ENCODE measurements around the gene ALK.

Gene ALK

DNA sequence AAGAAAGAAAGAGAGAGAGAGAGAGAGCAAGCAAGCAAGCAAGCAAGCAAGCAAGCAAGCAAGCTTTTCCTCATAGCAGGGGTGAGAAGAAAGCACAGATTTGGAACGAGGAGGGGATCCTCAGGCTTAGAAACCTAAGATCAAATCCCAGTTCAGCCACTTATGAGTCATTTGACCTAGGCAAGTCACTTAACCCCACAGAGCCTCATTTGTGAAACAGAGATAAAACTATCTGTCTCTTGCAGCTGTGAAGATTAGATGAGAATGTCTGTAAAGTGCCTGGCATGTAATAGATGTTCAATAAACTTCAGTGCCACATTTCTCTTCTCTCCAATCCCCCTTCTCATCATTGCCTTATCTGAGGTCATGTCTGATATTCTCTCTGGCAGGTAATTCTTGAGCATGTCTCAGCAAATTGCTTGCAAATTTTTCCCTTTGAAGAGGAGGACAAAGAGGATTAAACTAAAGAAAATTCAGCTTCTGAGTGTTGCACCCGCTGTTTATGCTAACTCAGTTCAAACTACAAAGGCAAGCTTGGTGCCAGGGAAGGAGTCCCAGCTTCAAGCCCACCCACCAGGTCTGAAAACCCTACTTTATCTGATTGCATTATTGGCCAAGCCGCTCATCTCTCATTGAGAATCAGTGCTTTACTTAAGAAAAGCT is 20.3 kb downstream of the ALK start:
- DNase-seq, result no peak

DNA sequence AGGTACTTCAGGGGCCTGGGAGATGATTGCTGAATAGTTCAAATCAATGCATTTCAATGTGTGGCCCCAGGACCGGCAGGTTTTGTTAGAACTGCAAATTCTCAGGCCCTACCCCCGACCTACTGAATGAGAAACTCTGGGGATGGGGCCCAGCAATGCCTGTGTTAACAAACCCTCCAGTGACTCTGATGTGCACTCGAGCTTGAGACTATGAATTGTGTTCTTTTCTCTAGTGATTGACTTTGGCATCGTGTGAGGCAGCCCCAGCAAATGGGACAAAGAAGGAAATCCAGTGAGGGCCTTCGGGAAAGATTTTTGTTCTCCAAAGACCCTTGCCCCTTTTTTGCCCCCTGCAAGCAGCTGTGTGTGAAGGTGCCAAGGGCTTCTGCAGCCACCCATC is 22.4 kb downstream of the ALK start:
- DNase-seq, result no peak

GRCh38 chr2:29894822-29895614 is 26.4 kb downstream of the ALK start:
- no peak for DNase-seq

- no peak for DNase-seq
Measured at GRCh38 chr2:29892585-29893259, 28.7 kb downstream of the ALK start.

- DNase-seq, result no peak
Measured at GRCh38 chr2:29881089-29881730, 40.2 kb downstream of the ALK start.

- DNase-seq, result no peak
Measured at GRCh38 chr2:29880084-29880483, 41.3 kb downstream of the ALK start.

GRCh38 chr2:29879456-29879855 is 41.9 kb downstream of the ALK start:
- DNase-seq, result no peak

GRCh38 chr2:29878898-29879297 is 42.5 kb downstream of the ALK start:
- no peak for DNase-seq

DNA sequence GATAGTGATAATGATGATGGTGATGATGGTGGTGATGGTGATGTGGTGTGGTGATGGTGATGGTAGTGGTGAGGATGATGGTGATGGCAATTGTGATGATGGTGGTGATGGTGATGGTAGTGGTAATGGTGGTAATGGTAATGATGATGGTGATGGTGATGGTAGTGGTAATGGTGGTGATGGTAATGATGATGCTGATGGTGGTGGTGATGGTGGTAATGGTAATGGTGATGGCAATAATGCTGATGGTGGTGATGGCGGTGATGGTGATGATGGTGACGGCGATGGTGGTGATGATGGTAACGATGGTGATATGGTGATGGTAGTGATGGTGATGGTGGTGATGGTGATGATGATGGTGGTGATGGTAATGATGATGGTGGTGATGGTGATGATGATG is 45.0 kb downstream of the ALK start:
- DNase-seq, result no peak

- DNase-seq, result no peak
Measured at GRCh38 chr2:29874745-29875144, 46.6 kb downstream of the ALK start.

- DNase-seq, result no peak
Measured at GRCh38 chr2:29872870-29873269, 48.5 kb downstream of the ALK start.

GRCh38 chr2:29871541-29871940 is 49.8 kb downstream of the ALK start:
- no peak for DNase-seq

GRCh38 chr2:29865512-29865911 is 55.9 kb downstream of the ALK start:
- no peak for DNase-seq

DNA sequence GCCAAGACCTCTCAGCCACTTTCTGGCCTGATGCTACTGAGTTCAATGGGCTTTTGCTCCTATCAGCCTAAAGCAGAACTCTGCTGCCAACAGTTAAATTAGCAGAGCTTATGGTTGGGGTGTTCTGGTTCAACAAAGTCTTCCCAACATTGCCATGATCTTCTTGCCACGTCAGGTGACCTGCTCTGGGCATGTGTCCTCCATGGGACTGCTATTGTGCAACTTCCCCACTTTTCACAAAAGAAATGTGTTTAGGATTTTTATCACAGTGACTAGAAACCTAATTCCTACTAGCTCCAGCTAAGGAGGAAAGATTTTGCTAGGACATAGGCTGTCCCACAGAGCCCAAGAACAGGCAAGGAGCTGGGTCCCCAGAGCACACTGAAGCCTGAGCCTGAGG is 56.4 kb downstream of the ALK start:
- DNase-seq, result no peak

- no peak for DNase-seq
Measured at GRCh38 chr2:29855924-29856639, 65.3 kb downstream of the ALK start.

DNA sequence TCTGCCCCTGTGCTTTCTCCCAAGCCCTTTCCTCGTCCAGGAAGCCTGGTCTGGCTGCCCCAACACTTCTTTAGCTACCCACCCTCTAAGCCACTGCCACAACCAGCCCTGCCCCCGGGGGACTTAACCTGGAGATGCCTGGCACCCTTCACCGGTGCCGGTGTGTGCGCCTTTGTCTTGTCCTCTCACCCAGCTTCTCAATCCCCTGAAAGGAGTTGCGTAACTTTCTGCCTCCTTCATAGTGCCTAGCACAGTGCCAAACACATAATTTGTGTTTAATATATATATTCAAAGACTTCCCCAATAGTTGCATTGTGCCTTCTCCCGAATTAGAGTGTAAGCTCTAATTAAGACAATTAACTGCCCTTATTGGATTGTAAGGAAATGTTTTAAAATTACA is 70.6 kb downstream of the ALK start:
- no peak for DNase-seq

GRCh38 chr2:29848566-29849310 is 72.6 kb downstream of the ALK start:
- no peak for DNase-seq

GRCh38 chr2:29847886-29848285 is 73.5 kb downstream of the ALK start:
- no peak for DNase-seq

DNA sequence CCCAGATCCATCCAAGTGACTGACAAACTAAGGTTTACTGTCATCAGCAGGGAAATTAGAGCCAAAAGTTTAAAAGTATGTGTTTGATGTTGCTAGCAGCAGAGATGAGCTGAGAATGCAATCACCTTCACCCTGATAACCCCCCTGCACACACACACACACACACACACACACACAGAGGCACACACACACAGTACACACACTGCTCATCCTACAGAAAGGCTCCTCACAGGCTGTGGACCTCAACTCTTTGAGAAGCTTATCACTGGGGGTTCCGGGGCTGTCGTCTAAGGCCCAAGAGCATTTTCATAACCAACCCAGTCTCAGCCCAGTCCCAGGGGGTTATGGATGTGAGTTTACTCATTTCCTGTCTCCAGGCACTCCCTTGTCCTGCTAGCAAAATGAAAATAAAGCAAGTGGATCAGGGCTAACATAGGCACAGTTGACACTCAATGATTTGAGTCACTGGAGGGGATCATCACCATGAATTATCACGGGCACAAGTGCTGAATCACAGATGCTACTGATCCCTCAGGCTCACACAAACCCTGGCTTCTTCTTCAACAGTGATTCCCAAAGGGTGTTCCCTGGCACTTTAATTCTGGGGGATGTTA is 76.6 kb downstream of the ALK start:
- no peak for DNase-seq

DNA sequence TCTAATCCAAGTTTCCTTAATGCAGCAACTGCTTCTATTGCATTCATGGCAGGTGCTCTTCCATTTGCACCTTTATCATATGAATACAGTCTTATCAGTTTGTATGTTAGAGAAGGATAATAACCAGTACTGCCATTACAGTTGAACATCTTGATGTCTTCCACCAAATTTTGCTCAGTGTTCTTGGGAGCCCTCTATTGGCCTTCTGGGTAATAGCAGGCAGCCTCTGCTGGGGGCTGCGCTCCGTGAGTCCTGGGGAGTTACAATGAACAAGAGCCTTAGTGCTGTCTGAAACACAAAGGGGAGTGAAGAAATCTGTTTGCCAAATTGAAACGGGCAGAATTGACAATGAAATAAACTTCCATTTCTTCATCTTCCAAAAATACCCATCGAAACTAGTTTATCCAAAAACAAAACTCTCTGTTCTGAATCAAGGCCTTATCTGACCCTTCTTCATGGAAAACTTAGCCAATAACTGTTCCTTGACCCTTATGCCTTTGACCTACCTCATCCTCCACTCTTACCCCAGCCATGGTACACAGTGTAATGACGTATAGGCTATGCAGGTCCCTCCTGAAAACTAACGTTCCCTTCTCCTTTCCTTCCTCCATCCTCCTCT is 79.9 kb downstream of the ALK start:
- DNase-seq, result no peak

DNA sequence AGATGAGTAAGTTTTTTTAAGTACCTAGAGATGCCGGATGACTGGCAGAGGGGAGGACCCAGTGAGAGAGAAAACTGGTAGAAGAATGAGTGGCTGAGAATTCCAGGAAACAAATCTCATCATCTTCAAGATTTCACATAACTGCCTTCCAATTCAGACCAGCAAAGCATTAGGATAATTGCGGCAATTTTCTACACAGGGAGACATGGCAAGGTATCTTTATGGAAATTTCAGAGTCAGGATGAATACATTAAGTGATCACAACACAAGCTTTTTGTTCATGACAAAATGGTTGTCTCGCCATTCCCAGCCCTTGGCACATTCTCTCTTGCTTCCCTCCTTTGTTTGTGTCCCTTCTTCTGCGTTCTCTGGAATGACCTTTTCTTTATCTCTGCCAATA is 82.1 kb downstream of the ALK start:
- DNase-seq, result no peak
